GM12878 (cell line): ENCODE measurements around the gene SETD7. TPM values are rescaled to one million over a fixed set of nuclear protein-coding genes. Genes with fewer than 3 reads are reported as not detected.

Source experiments
- ATAC-seq: fragments of 200-7000 bp; cut with Tn5 transposase; 3 replicates; pipeline ENCODE4 v1.9.1; 2020; ENCODE audit warnings: mild to moderate bottlenecking, moderate library complexity
- BruUV-seq: library from RNA; stranded (reverse); fragments of 400-500 nt; replicated peaks from 2 replicates; lab custom pipeline; 2021; lab: Mats Ljungman, UMichigan
- CTCF ChIA-PET: fragments of 300-600 bp; sonication (Branson Sonifier 250); formaldehyde crosslinking; extraction: SDS; loops from one replicate; lab custom pipeline; 2021; ENCODE audit warnings: inconsistent platforms; lab: Yijun Ruan, JAX
- POLR2A ChIA-PET: fragments of 350-600 bp; formaldehyde crosslinking; extraction: SDS; loops from one replicate; lab custom pipeline; 2021; ENCODE audit warnings: inconsistent platforms; lab: Charles Lee
- RAD21 ChIA-PET: fragments of 300-600 bp; sonication (Branson Sonifier 250); formaldehyde crosslinking; loops from one replicate; lab custom pipeline; 2023; ENCODE audit warnings: antibody characterized with exemption; ENCODE audit not compliant: unreplicated experiment; lab: Charles Lee
- SMC1A ChIA-PET: fragments of 300-600 bp; sonication (Branson Sonifier 250); formaldehyde crosslinking; loops from one replicate; lab custom pipeline; 2023; ENCODE audit not compliant: unreplicated experiment, uncharacterized antibody; lab: Charles Lee
- DNase-seq: peaks from one replicate; pipeline ENCODE4 v3.0.0-alpha.2; 2011; ENCODE audit warnings: low read depth, low spot score
- FAIRE-seq: peaks from 3 replicates; lab custom pipeline; 2011; peaks lifted over from hg19 to GRCh38; lab: Jason Lieb, UNC
- H2AFZ ChIP-seq: 2 replicates; pipeline ENCODE4 v1.6.0; 2011; ENCODE audit warnings: low read depth, low read length, control low read depth; ENCODE audit not compliant: control insufficient read depth
- H3K27ac ChIP-seq: 2 replicates; pipeline ENCODE4 v1.5.1; 2011; ENCODE audit warnings: control low read depth; ENCODE audit not compliant: control insufficient read depth, insufficient read depth
- H3K27me3 ChIP-seq, 2 experiments: replicated peaks in 1 of 2; 2 replicates each; pipeline versions ENCODE4 v1.6.0 to v1.6.1; 2011; ENCODE audit warnings: low read length in 1 of 2; ENCODE audit not compliant: control insufficient read depth in 2 of 2, insufficient read depth in 2 of 2
- H3K36me3 ChIP-seq, 2 experiments: 2 replicates each; pipeline ENCODE4 v1.5.1; 2011; ENCODE audit warnings: low read length in 1 of 2; ENCODE audit not compliant: control insufficient read depth in 2 of 2, insufficient read depth in 2 of 2
- H3K4me1 ChIP-seq: 2 replicates; pipeline ENCODE4 v1.6.1; 2011; ENCODE audit warnings: mild to moderate bottlenecking, low read length, moderate library complexity, mixed read lengths; ENCODE audit not compliant: control insufficient read depth, insufficient read depth
- H3K4me2 ChIP-seq: 2 replicates; pipeline ENCODE4 v1.6.0; 2011; ENCODE audit warnings: control low read depth; ENCODE audit not compliant: control insufficient read depth, insufficient read depth
- H3K4me3 ChIP-seq: fragments of 200-600 bp; sonication (generic); 2 replicates; pipeline ENCODE4 v1.5.1; 2016
- H3K79me2 ChIP-seq: 2 replicates; pipeline ENCODE4 v1.6.0; 2011; ENCODE audit warnings: low read length; ENCODE audit not compliant: control insufficient read depth, insufficient read depth
- H3K9ac ChIP-seq: 2 replicates; pipeline ENCODE4 v1.8.0; 2011; ENCODE audit warnings: low read length, control low read depth, mixed read lengths; ENCODE audit not compliant: control insufficient read depth, insufficient read depth
- H3K9me3 ChIP-seq: replicated peaks from 3 replicates; pipeline ENCODE4 v1.5.1; 2011; ENCODE audit warnings: mild to moderate bottlenecking, low read length; ENCODE audit not compliant: control insufficient read depth, insufficient read depth
- H4K20me1 ChIP-seq: 2 replicates; pipeline ENCODE4 v1.6.0; 2011; ENCODE audit not compliant: control insufficient read depth, insufficient read depth
- SKIL ChIP-seq: fragments of 450-650 bp; IDR thresholded peaks from 2 replicates; pipeline ENCODE4 v1.6.1; 2017; ENCODE audit warnings: mild to moderate bottlenecking, low read depth, inconsistent platforms; ENCODE audit not compliant: poor library complexity, severe bottlenecking
- SPI1 ChIP-seq: IDR thresholded peaks from 2 replicates; pipeline ENCODE4 v1.6.1; 2011; ENCODE audit warnings: low read depth, mild to moderate bottlenecking, low read length, moderate library complexity, borderline replicate concordance; ENCODE audit not compliant: insufficient read depth
- USF1 ChIP-seq: IDR thresholded peaks from 2 replicates; pipeline ENCODE4 v1.6.1; 2011; ENCODE audit warnings: borderline replicate concordance, low read depth, mild to moderate bottlenecking, moderate library complexity, mixed read lengths, low read length; ENCODE audit not compliant: insufficient read depth; ENCODE audit errors: extremely low read length
- WGBS: methylation state at CpG from one replicate; pipeline ENCODE4 v1.1.6; 2016; ENCODE audit warnings: low lambda C conversion rate; ENCODE audit not compliant: insufficient replicate concordance, insufficient coverage; ENCODE audit errors: missing lambda C conversion rate; 5-methylcytosine and 5-hydroxymethylcytosine counted together
- in situ Hi-C: fragments of 300-500 bp; cut with MboI; formaldehyde crosslinking; loops from 9 replicates; pipeline ENCODE4 v1.14.3; 2018; ENCODE audit warnings: mixed read lengths
- intact Hi-C: fragments of 100-400 bp; cut with micrococcal nuclease; formaldehyde crosslinking; loops from one replicate; pipeline ENCODE4 v1.14.2; 2022; ENCODE audit not compliant: unreplicated experiment
- polyA plus RNA-seq, 11 experiments: library from polyadenylated mRNA; depleted of rRNA in 4 of 11; unstranded in 6 of 11; stranded (reverse) in 5 of 11; fragments of >200 nt; fragmentation: Nextera tagmentation in 4 of 11; fragmentation: Illumina TruSeq in 1 of 11; extraction: Ambion mirVana in 4 of 11; extraction: Trizol in 1 of 11; gene quantifications; 1 replicate in 1 of 11; 2 replicates in 10 of 11; pipeline versions ENCODE4 v1.2.1 to v1.2.3, GENCODE V29; 2011 to 2016; ENCODE audit warnings: inconsistent platforms in 2 of 11, missing spikeins in 2 of 11, low read depth in 1 of 11
- total RNA-seq, 4 experiments: library from RNA; depleted of rRNA in 3 of 4; stranded (reverse); fragments of >200 nt in 3 of 4; fragmentation: Illumina TruSeq in 1 of 4; extraction: Trizol in 1 of 4; gene quantifications; 2 replicates each; pipeline versions ENCODE4 v1.2.1 to v1.2.3, GENCODE V29; 2013 to 2021

The SETD7 gene
- total and polyA plus RNA-seq, 10 of the 15 experiments (the other 5 are each of a cell fraction or from before 2014, with no cell fraction given), result 0.03 to 0.82 (median 0.44) TPM

- TF ChIP-seq SKIL, result no peak
Observed at GRCh38 chr4:139457318-139457717, 98.7 kb downstream of the SETD7 start (continued).

DNA sequence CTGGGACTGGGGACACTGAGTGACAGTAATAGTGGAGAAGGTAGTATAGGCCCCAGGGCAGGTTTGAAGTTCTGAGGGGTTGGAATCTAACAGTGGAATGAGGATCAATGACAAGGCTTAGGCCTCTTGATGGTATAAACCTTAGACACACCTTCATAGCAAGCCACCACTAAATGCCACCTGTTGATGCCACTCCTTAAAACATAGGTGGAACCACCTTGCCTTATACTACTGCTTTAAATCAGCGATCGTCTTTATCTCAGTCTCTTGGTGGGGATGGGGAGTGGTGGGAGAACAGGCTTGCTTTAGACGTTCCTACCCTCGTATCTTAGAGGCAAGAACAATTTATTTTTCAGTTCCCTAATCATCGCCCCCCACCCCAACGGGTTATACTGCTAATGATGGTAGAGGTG, 100.9 kb downstream of the SETD7 start:
- peaks cover 53% of the 10 kb centered on the region for H3K79me2 ChIP-seq
- ATAC-seq (no peak), FAIRE-seq (no peak), DNase-seq (no peak)
- peak overlapping the region; percentile 73 for H3K4me2 ChIP-seq
- TF ChIP-seq USF1 (no peak), SPI1 (peak; percentile 30; the same call in 1 of the 2 replicates)
- peak overlapping the region; percentile 40 for H3K9ac ChIP-seq
- ChIA-PET POLR2A (interaction anchor here (0.8 to 1.1 kb wide), 2 partner anchors 154 to 159 kb away, joined by 3 read pairs; partner anchors contain the start of gene NAA15), CTCF (interaction anchor here (0.6 to 3.6 kb wide), 3 partner anchors 16 to 75 kb away, joined by 3 to 20 read pairs (median 4); no protein-coding TSS in a partner anchor), RAD21 (interaction anchor here (0.8 kb wide), 1 partner anchor 20 kb away, joined by 3 read pairs; no protein-coding TSS in a partner anchor), SMC1A (interaction anchor here (0.9 to 1.8 kb wide), 3 partner anchors 17 to 275 kb away, joined by 3 to 4 read pairs (median 4); no protein-coding TSS in a partner anchor)
- H3K27ac ChIP-seq, result 0 out of 2 replicates have a peak overlapping the region, but pooled peaks have one; percentile 1
- H2AFZ ChIP-seq, result no peak overlapping the region
- in situ Hi-C loops (no loop called here), intact Hi-C loops (loop anchor here (5.0 to 10.0 kb wide), 2 partner anchors 150 to 438 kb away; partner anchors contain the start of genes NAA15, NDUFC1 and NOCT)
- H4K20me1 ChIP-seq, result no peaks in the 10 kb centered on the region
- H3K4me3 ChIP-seq, result peak overlapping the region; percentile 82
- H3K9me3 ChIP-seq, result no peaks in the 10 kb centered on the region
- H3K4me1 ChIP-seq, result peaks cover 12% of the 10 kb centered on the region
- no peaks in the 10 kb centered on the region for H3K36me3 ChIP-seq
- WGBS, result under 1% methylated on average over 6 of the region's 6 CpGs
- BruUV-seq, result no TSS peak
- H3K27me3 ChIP-seq, result no peaks in the 10 kb centered on the region
